ENCODE measurements around the gene RECQL. TPM values are rescaled to one million over a fixed set of nuclear protein-coding genes. Genes with fewer than 3 reads are reported as not detected.
"Not testable (repeated sequence)": the region's sequence is repeated elsewhere in the genome, so short reads cannot be mapped to it uniquely, and the experiment has no call there.

The RECQL gene
- polyA plus RNA-seq, 3 donors: 16.0 to 21.7 (median 18.6) TPM

- Histone ChIP-seq H3K27me3 (ENCODE audit: control insufficient read depth in 2 of 2, insufficient read depth in 2 of 2, low read length in 2 of 2) (peaks cover 0 to 2% of the 10 kb centered on the region in 2 donors), H3K4me3 (replicated peaks in 1 of 3; ENCODE audit: low read depth in 2 of 3, low read length in 3 of 3) (no peak overlapping the region), H3K4me2 (replicated peaks; ENCODE audit: extremely low read depth, low read length, poor library complexity, severe bottlenecking) (no peak overlapping the region), H3K4me1 (ENCODE audit: control insufficient read depth in 1 of 2, insufficient read depth in 2 of 2, low read length in 2 of 2) (no peaks in the 10 kb centered on the region), H3K27ac (ENCODE audit: low read depth in 1 of 2, low read length in 2 of 2) (no peak overlapping the region), H3K9ac (ENCODE audit: insufficient read depth, low read length, poor library complexity, severe bottlenecking) (no peak overlapping the region), H3K9me3 (replicated peaks in 1 of 2; ENCODE audit: control insufficient read depth in 1 of 2, insufficient read depth in 1 of 2, low read length in 2 of 2) (no peaks in the 10 kb centered on the region), H3K79me2 (ENCODE audit: insufficient read depth, low read length) (no peaks in the 10 kb centered on the region), H4K20me1 (ENCODE audit: insufficient read depth, low read length) (no peaks in the 10 kb centered on the region), H3K36me3 (replicated peaks in 1 of 2; ENCODE audit: control insufficient read depth in 1 of 2, insufficient read depth in 2 of 2, low read length in 2 of 2) (no peaks in the 10 kb centered on the region), H2AFZ (ENCODE audit: insufficient read depth, low read depth, low read length, poor library complexity, severe bottlenecking) (no peak overlapping the region)
- Mint-ChIP-seq H3K27me3 (ENCODE audit: low read depth in 3 of 3) (peaks cover 4 to 9% (median 5%) of the 10 kb centered on the region in 3 donors), H3K9me3 (peaks cover 0 to 8% (median 0%) of the 10 kb centered on the region in 7 donors), H3K36me3 (no peaks in the 10 kb centered on the region), H3K4me3 (no peak overlapping the region), H3K4me1 (no peaks in the 10 kb centered on the region), H3K27ac (no peak overlapping the region)
- DNase-seq: no peak
- no peak for TF ChIP-seq CTCF (IDR thresholded peaks at IDR 0.05)
- intact Hi-C loops (cut with micrococcal nuclease): no loop called here
- WGBS (ENCODE audit: insufficient coverage): no CpG with 5 or more reads among the region's 4 CpGs
Observed at GRCh38 chr12:21428241-21428640, 73.2 kb downstream of the RECQL start.

GRCh38 chr12:21419009-21419699, 82.3 kb downstream of the RECQL start:
- H3K4me3 ChIP-seq (replicated peaks in 1 of 3; ENCODE audit: low read depth in 2 of 3, low read length in 3 of 3); H3K4me1 Mint-ChIP-seq; H3K9me3 ChIP-seq (replicated peaks in 1 of 2; ENCODE audit: control insufficient read depth in 1 of 2, insufficient read depth in 1 of 2, low read length in 2 of 2); H3K27ac Mint-ChIP-seq; H3K9ac ChIP-seq (ENCODE audit: insufficient read depth, low read length, poor library complexity, severe bottlenecking); H3K27me3 ChIP-seq (ENCODE audit: control insufficient read depth in 2 of 2, insufficient read depth in 2 of 2, low read length in 2 of 2); H3K27ac ChIP-seq (ENCODE audit: low read depth in 1 of 2, low read length in 2 of 2); H3K4me2 ChIP-seq (replicated peaks; ENCODE audit: extremely low read depth, low read length, poor library complexity, severe bottlenecking); H3K79me2 ChIP-seq (ENCODE audit: insufficient read depth, low read length); intact Hi-C loops (cut with micrococcal nuclease); H3K4me1 ChIP-seq (ENCODE audit: control insufficient read depth in 1 of 2, insufficient read depth in 2 of 2, low read length in 2 of 2); H3K36me3 ChIP-seq (replicated peaks in 1 of 2; ENCODE audit: control insufficient read depth in 1 of 2, insufficient read depth in 2 of 2, low read length in 2 of 2); H3K27me3 Mint-ChIP-seq (ENCODE audit: low read depth in 3 of 3); H3K9me3 Mint-ChIP-seq; H2AFZ ChIP-seq (ENCODE audit: insufficient read depth, low read depth, low read length, poor library complexity, severe bottlenecking); DNase-seq; H3K36me3 Mint-ChIP-seq; H3K4me3 Mint-ChIP-seq; H4K20me1 ChIP-seq (ENCODE audit: insufficient read depth, low read length): not testable (repeated sequence)
- WGBS (ENCODE audit: insufficient coverage): 96% methylated on average over 11 of the region's 30 CpGs

Other genes starting within 250 kb of the RECQL start
- not detected for gene SLCO1A2, start 166.7 kb downstream of the RECQL start, polyA plus RNA-seq
- not detected for gene IAPP, start 128.7 kb downstream of the RECQL start, polyA plus RNA-seq
- 10 to 100 TPM; 13.6 to 24.4 (median 16.2) TPM for gene PYROXD1, start 64.0 kb downstream of the RECQL start, polyA plus RNA-seq
- 10 to 100 TPM; 14.0 to 24.5 (median 21.4) TPM for gene GOLT1B, start 154 bp upstream of the RECQL start, polyA plus RNA-seq
- under 1 TPM in 1 of 3 donors, not detected in 2; 0.21 TPM for gene SPX, start 24.7 kb upstream of the RECQL start, polyA plus RNA-seq
- gene GYS2, start 103.2 kb upstream of the RECQL start, polyA plus RNA-seq: not detected
- gene LDHB, start 156.2 kb upstream of the RECQL start, polyA plus RNA-seq: 100 to 1,000 TPM in 2 of 3 donors, 10 to 100 TPM in 1; 49.6 to 148 (median 121) TPM

Data from CD14-positive monocyte (primary cell).